SK-N-SH (cell line): ENCODE data around the gene RAI1. TPM values are rescaled to one million over a fixed set of nuclear protein-coding genes. Genes with fewer than 3 reads are reported as not detected.

ENCODE experiments used
- CTCF ChIA-PET: fragments of 300-600, 350-600 bp; formaldehyde crosslinking; extraction: SDS; loops from one replicate; lab custom pipeline; 2021; lab: Yijun Ruan, JAX
- POLR2A ChIA-PET: fragments of 350-600 bp; sonication (Branson Sonifier 250); formaldehyde crosslinking; extraction: SDS; loops from one replicate; lab custom pipeline; 2020; ENCODE audit warnings: antibody characterized with exemption, inconsistent platforms; lab: Yijun Ruan, JAX
- DNase-seq: peaks from one replicate; pipeline ENCODE4 v3.0.0; 2012
- H2AFZ ChIP-seq: fragments of 200-600 bp; sonication (generic); 2 replicates; pipeline ENCODE4 v1.8.1; 2016; ENCODE audit warnings: antibody characterized with exemption, mild to moderate bottlenecking, low read depth
- H3F3A ChIP-seq: fragments of 200-600 bp; sonication (generic); replicated peaks from 2 replicates; pipeline ENCODE3; 2016; ENCODE audit warnings: antibody characterized with exemption, mild to moderate bottlenecking; ENCODE audit not compliant: insufficient read depth
- H3K27ac ChIP-seq, 2 experiments: fragments of 200-500 bp in 1 of 2; fragments of 200-600 bp in 1 of 2; sonication (Bioruptor generic) in 1 of 2; sonication (generic), shearing (Covaris generic) in 1 of 2; 2 replicates each; pipeline versions ENCODE4 v1.5.1 to v1.6.1; 2014 to 2016; ENCODE audit warnings: low read depth in 2 of 2, inconsistent platforms in 1 of 2, low read length in 1 of 2, mild to moderate bottlenecking in 1 of 2, mixed read lengths in 1 of 2
- H3K27me3 ChIP-seq: fragments of 200-600 bp; sonication (generic), shearing (Covaris generic); 2 replicates; pipeline ENCODE4 v1.6.1; 2016; ENCODE audit warnings: mixed run types; ENCODE audit not compliant: insufficient read depth
- H3K36me3 ChIP-seq, 2 experiments: fragments of 200-500 bp in 1 of 2; fragments of 200-600 bp in 1 of 2; sonication (Bioruptor generic) in 1 of 2; sonication (generic) in 1 of 2; replicated peaks in 1 of 2; 2 replicates each; pipeline versions ENCODE3 to v1.5.1; 2014 to 2016; ENCODE audit warnings: low read length in 1 of 2, mild to moderate bottlenecking in 1 of 2; ENCODE audit not compliant: insufficient read depth in 2 of 2, control insufficient read depth in 1 of 2
- H3K4me1 ChIP-seq, 2 experiments: fragments of 200-500 bp in 1 of 2; fragments of 200-600 bp in 1 of 2; sonication (Bioruptor generic) in 1 of 2; sonication (generic), shearing (Covaris generic) in 1 of 2; 2 replicates each; pipeline versions ENCODE4 v1.5.1 to v1.6.1; 2014 to 2016; ENCODE audit warnings: low read depth in 1 of 2, low read length in 1 of 2, mixed run types in 1 of 2; ENCODE audit not compliant: insufficient read depth in 2 of 2, control insufficient read depth in 1 of 2
- H3K4me2 ChIP-seq: fragments of 200-600 bp; sonication (generic), shearing (Covaris generic); 2 replicates; pipeline ENCODE4 v1.6.1; 2017; ENCODE audit warnings: mixed run types
- H3K4me3 ChIP-seq, 2 experiments: fragments of 200-500 bp in 1 of 2; fragments of 200-600 bp in 1 of 2; sonication (Bioruptor generic) in 1 of 2; sonication (generic), shearing (Covaris generic) in 1 of 2; 2 replicates each; pipeline versions ENCODE4 v1.5.1 to v1.8.1; 2014 to 2016; ENCODE audit warnings: low read depth in 2 of 2, inconsistent platforms in 1 of 2, low read length in 1 of 2, mild to moderate bottlenecking in 1 of 2, mixed read lengths in 1 of 2, moderate library complexity in 1 of 2
- H3K79me2 ChIP-seq: fragments of 200-600 bp; sonication (generic); 2 replicates; pipeline ENCODE4 v1.8.1; 2017; ENCODE audit warnings: mild to moderate bottlenecking; ENCODE audit not compliant: insufficient read depth
- H3K9ac ChIP-seq: fragments of 200-600 bp; sonication (generic); 2 replicates; pipeline ENCODE4 v1.6.1; 2017; ENCODE audit warnings: mixed run types
- H3K9me2 ChIP-seq: fragments of 200-600 bp; sonication (generic); 2 replicates; pipeline ENCODE4 v1.6.1; 2017; ENCODE audit warnings: mixed run types
- H3K9me3 ChIP-seq: fragments of 200-600 bp; sonication (generic); 2 replicates; pipeline ENCODE4 v1.6.1; 2017; ENCODE audit warnings: mixed run types, mild to moderate bottlenecking, moderate library complexity
- H4K20me1 ChIP-seq: fragments of 200-600 bp; sonication (generic); 2 replicates; pipeline ENCODE4 v1.6.1; 2017; ENCODE audit warnings: mild to moderate bottlenecking, mixed run types; ENCODE audit not compliant: insufficient read depth
- ELF1 ChIP-seq: IDR thresholded peaks from 2 replicates; pipeline ENCODE4 v1.4.0; 2012
- EP300 ChIP-seq, 2 experiments: IDR thresholded peaks; 2 replicates each; pipeline versions ENCODE4 v1.4.0 to v1.6.1; 2012; ENCODE audit warnings: borderline replicate concordance in 1 of 2, low read depth in 1 of 2, low read length in 1 of 2
- FOXJ3 ChIP-seq: sonication (generic); formaldehyde crosslinking; IDR thresholded peaks from 2 replicates; pipeline ENCODE4 v1.5.1; 2020; ENCODE audit warnings: mild to moderate bottlenecking, missing genetic modification reagents
- GABPA ChIP-seq: IDR thresholded peaks from 2 replicates; pipeline ENCODE4 v1.4.0; 2012; ENCODE audit warnings: low read depth, mild to moderate bottlenecking
- GATA2 ChIP-seq: sonication (generic); formaldehyde crosslinking; IDR thresholded peaks from 2 replicates; pipeline ENCODE4 v1.5.0; 2020; ENCODE audit warnings: mild to moderate bottlenecking, missing genetic modification reagents
- MXI1 ChIP-seq: IDR thresholded peaks from 2 replicates; pipeline ENCODE4 v1.6.1; 2012; ENCODE audit warnings: mild to moderate bottlenecking, low read depth, low read length, improper control_type of control experiment
- RAD21 ChIP-seq: IDR thresholded peaks from 2 replicates; pipeline ENCODE4 v1.6.1; 2012; ENCODE audit warnings: mild to moderate bottlenecking, low read length
- RCOR1 ChIP-seq: fragments of 150-350 bp; IDR thresholded peaks from 2 replicates; pipeline ENCODE4 v1.6.1; 2017; ENCODE audit warnings: antibody characterized with exemption, low read length
- RXRA ChIP-seq: IDR thresholded peaks from 2 replicates; pipeline ENCODE4 v1.4.0; 2012; ENCODE audit warnings: low read depth, mild to moderate bottlenecking, borderline replicate concordance
- SMC3 ChIP-seq: IDR thresholded peaks from 2 replicates; pipeline ENCODE4 v1.6.1; 2012; ENCODE audit warnings: low read depth, low read length, improper control_type of control experiment
- USF1 ChIP-seq: IDR thresholded peaks from 2 replicates; pipeline ENCODE4 v1.4.0; 2012; ENCODE audit warnings: low read depth, borderline replicate concordance
- WGBS: methylation state at CpG from one replicate; pipeline ENCODE4 v1.1.6; 2017; ENCODE audit warnings: low lambda C conversion rate; 5-methylcytosine and 5-hydroxymethylcytosine counted together
- polyA plus RNA-seq, 3 experiments: library from polyadenylated mRNA; depleted of rRNA; stranded (reverse); fragments of >200 nt; gene quantifications; 2 replicates each; pipeline ENCODE4 v1.2.3, GENCODE V29; 2012

RAI1 gene
- polyA plus RNA-seq, 1 of the 3 experiments (the other 2 are of a cell fraction) = 4.7 TPM

- peak; percentile 77 for TF ChIP-seq GATA2 (CRISPR knock-in tag)
- TF ChIP-seq RCOR1 = 0 out of 2 replicates have a peak, but pooled peaks have one; percentile 34
- peak; percentile 78; the same call in 1 of the 2 replicates for TF ChIP-seq MXI1
- TF ChIP-seq ELF1 = no peak
- peak; percentile 84 for TF ChIP-seq FOXJ3 (CRISPR knock-in tag)
- TF ChIP-seq GABPA = no peak
- TF ChIP-seq RXRA = no peak
- no peak; a peak in 1 of 4 replicates for TF ChIP-seq EP300 (IDR thresholded peaks at IDR 0.05; ENCODE audit: borderline replicate concordance in 1 of 2, low read depth in 1 of 2, low read length in 1 of 2)
- TF ChIP-seq RAD21 = 0 out of 2 replicates have a peak, but pooled peaks have one; percentile 10
- Histone ChIP-seq H3K4me2 (no peak overlapping the region), H3K79me2 (peaks cover 15% of the 10 kb centered on the region), H3K27ac (peak overlapping the region in 1 of 2 experiments; percentile 96; a peak in 3 of 4 replicates), H2AFZ (no peak overlapping the region), H3K9me2 (no peaks in the 10 kb centered on the region), H3K36me3 (peaks cover 0 to 35% of the 10 kb centered on the region in 2 experiments), H3F3A (no peaks in the 10 kb centered on the region), H3K9ac (no peak overlapping the region), H3K4me3 (no peak overlapping the region), H3K27me3 (no peaks in the 10 kb centered on the region), H3K9me3 (no peaks in the 10 kb centered on the region), H4K20me1 (peaks cover 67% of the 10 kb centered on the region), H3K4me1 (peaks cover 38 to 85% of the 10 kb centered on the region in 2 experiments; a peak in 3 of 4 replicates)
- peak; percentile 61 for DNase-seq
- 78% methylated on average over 18 of the region's 18 CpGs for WGBS
- CTCF ChIA-PET = interaction anchor here (0.8 to 4.2 kb wide), 7 partner anchors 16 to 110 kb away, joined by 3 to 25 read pairs (median 4); partner anchors contain the start of gene SREBF1
- POLR2A ChIA-PET = interaction anchor here (0.6 to 2.3 kb wide), 7 partner anchors 9 to 110 kb away, joined by 3 to 9 read pairs (median 4); partner anchors contain the start of gene SREBF1
Observed at GRCh38 chr17:17792037-17792550, 110.8 kb downstream of the RAI1 start.

GRCh38 chr17:17792551-17793377 is 111.5 kb downstream of the RAI1 start:
- H3K4me2 ChIP-seq = no peak overlapping the region
- ChIA-PET CTCF (interaction anchor here (0.8 to 4.2 kb wide), 9 partner anchors 8 to 127 kb away, joined by 3 to 25 read pairs (median 4); partner anchors contain the start of gene SREBF1), POLR2A (interaction anchor here (0.5 to 1.2 kb wide), 7 partner anchors 9 to 110 kb away, joined by 3 to 5 read pairs (median 3); partner anchors contain the start of gene SREBF1)
- H3K4me1 ChIP-seq = peaks cover 33 to 78% of the 10 kb centered on the region in 2 experiments; a peak in 3 of 4 replicates
- H3K9me3 ChIP-seq = no peaks in the 10 kb centered on the region
- TF ChIP-seq RAD21 (peak; percentile 3; the same call in 1 of the 2 replicates), USF1 (no peak), SMC3 (no peak)
- peak overlapping the region in 1 of 2 experiments; percentile 96; a peak in 2 of 4 replicates for H3K27ac ChIP-seq
- H3K36me3 ChIP-seq = peaks cover 0 to 42% of the 10 kb centered on the region in 2 experiments
- no peaks in the 10 kb centered on the region for H3F3A ChIP-seq
- H3K27me3 ChIP-seq = no peaks in the 10 kb centered on the region
- 60% methylated on average over 28 of the region's 38 CpGs for WGBS
- no peak overlapping the region for H3K9ac ChIP-seq
- H2AFZ ChIP-seq = no peak overlapping the region
- H3K79me2 ChIP-seq = peaks cover 9% of the 10 kb centered on the region
- no peaks in the 10 kb centered on the region for H3K9me2 ChIP-seq
- DNase-seq = peak; percentile 84
- H3K4me3 ChIP-seq = no peak overlapping the region
- H4K20me1 ChIP-seq = peaks cover 66% of the 10 kb centered on the region
